IPS-18a (cell line): ENCODE results near the gene TAS1R3.
A peak's percentile ranks its signal among the peaks of the same experiment; 100 is the strongest.
"Not testable (repeated sequence)": the region's sequence is repeated elsewhere in the genome, so short reads cannot be mapped to it uniquely, and the experiment has no call there.

ENCODE experiments used
- H3K27ac ChIP-seq: one replicate; pipeline ENCODE4 v1.5.1; 2013; ENCODE audit warnings: low read length
- H3K27me3 ChIP-seq: one replicate; pipeline ENCODE4 v1.6.1; 2013; ENCODE audit warnings: mild to moderate bottlenecking, low read length; ENCODE audit not compliant: control insufficient read depth, insufficient read depth
- H3K36me3 ChIP-seq: one replicate; pipeline ENCODE4 v1.6.1; 2013; ENCODE audit warnings: low read depth, low read length; ENCODE audit not compliant: control insufficient read depth
- H3K4me1 ChIP-seq: one replicate; pipeline ENCODE4 v1.6.1; 2013; ENCODE audit warnings: low read depth, low read length; ENCODE audit not compliant: control insufficient read depth
- H3K4me3 ChIP-seq: one replicate; pipeline ENCODE4 v1.5.1; 2013; ENCODE audit warnings: low read length
- H3K9ac ChIP-seq: one replicate; pipeline ENCODE4 v1.6.1; 2013; ENCODE audit warnings: mild to moderate bottlenecking, low read length, moderate library complexity
- H3K9me3 ChIP-seq: one replicate; pipeline ENCODE4 v1.6.1; 2013; ENCODE audit warnings: low read depth, low read length; ENCODE audit not compliant: control insufficient read depth

Gene TAS1R3

DNA sequence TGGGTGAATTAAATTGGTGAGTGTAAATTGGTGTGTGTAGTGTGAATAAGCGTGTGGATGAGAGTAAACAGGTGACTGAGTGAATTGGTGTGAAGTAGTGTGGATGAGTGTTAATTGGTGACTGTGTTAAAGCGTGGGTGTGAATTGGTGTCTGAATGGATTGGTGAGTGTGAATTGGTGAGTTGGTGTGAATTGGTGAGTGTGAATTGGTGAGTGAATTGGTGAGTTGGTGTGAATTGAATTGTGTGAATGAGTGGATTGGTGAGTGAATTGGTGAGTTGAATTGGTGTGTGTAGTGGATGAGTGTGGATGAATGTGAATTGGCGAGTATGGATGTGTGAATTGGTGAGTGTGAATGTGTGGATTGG lies 35.6 kb downstream of the TAS1R3 start:
- Histone ChIP-seq H3K9me3 (peaks cover 13% of the 10 kb centered on the region), H3K27me3 (no peaks in the 10 kb centered on the region)

DNA sequence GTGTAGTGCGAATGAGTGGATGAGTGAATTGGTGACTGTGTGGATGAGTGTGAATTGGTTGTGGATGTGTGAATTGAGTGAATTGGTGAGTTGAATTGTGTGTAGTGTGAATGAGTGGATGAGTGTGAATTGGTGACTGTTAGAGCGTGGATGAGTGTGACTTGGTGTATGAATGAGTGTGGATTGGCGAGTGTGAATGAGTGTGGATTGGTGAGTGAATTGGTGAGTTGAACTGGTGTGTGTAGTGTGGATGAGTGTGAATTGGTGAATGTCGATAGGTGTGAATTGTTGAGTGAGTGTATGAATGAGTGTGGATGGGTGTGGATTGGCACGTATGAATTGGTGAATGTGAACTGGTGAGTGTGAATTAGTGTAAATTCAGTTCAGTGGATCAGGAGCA lies 36.2 kb downstream of the TAS1R3 start:
- Histone ChIP-seq H3K4me1 (no peaks in the 10 kb centered on the region), H3K4me3 (no peak overlapping the region), H3K9ac (no peak overlapping the region), H3K27me3 (no peaks in the 10 kb centered on the region), H3K9me3 (peaks cover 13% of the 10 kb centered on the region), H3K36me3 (no peaks in the 10 kb centered on the region), H3K27ac (no peak overlapping the region)

More for the DNA sequence above, 35.6 kb downstream of the TAS1R3 start:
- Histone ChIP-seq H3K27ac (no peak overlapping the region), H3K4me3 (no peak overlapping the region), H3K4me1 (peaks cover 3% of the 10 kb centered on the region), H3K9ac (no peak overlapping the region), H3K36me3 (no peaks in the 10 kb centered on the region)

DNA sequence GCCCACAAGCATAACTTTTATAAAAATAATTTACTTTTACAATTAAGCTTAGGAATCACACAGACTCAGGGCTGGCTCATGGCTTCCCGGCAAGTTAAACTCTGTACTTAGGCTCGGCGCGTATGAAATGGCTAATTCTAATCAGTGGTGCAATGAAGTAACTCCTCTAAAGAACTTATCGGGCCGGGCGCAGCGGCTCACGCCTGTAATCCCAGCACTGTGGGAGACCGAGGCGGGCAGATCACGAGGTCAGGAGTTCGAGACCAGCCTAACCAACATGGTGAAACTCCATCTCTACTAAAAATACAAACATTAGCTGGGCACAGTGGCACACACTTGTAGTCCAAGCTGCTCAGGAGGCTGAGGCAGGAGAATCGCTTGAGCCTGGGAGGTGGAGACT lies 39.0 kb downstream of the TAS1R3 start:
- H3K27ac ChIP-seq, H3K36me3 ChIP-seq, H3K4me1 ChIP-seq, H3K9ac ChIP-seq, H3K4me3 ChIP-seq, H3K27me3 ChIP-seq: not testable (repeated sequence)
- peaks cover 13% of the 10 kb centered on the region for H3K9me3 ChIP-seq

DNA sequence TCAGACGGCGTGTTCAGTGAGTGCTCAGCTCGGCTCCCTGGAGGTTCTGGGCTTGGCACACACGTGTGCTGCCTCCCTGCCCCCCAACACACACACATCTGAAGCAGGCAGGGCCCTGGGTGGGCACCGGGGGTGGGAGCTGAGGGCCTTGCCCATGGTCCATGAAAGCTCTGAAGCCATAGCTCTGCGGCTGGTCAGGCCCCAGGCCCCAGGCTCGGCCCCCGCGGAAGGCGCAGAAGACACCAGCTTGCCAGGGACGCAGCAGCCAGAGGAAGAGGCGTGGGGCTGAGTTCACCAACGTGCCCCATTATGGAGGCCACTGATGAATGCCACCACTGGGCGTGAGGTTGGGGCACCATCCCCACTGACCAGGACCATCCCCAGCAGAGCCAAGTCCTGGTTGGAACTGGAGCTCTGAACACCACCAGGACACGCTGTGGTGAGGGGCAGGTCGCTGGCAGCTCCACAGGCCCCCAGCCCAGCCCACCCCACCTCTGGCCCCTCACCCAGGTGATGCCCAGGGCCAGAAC lies 39.8 kb downstream of the TAS1R3 start:
- Histone ChIP-seq H3K4me1 (no peaks in the 10 kb centered on the region), H3K4me3 (no peak overlapping the region), H3K36me3 (no peaks in the 10 kb centered on the region), H3K9ac (no peak overlapping the region), H3K9me3 (peaks cover 13% of the 10 kb centered on the region), H3K27ac (no peak overlapping the region), H3K27me3 (no peaks in the 10 kb centered on the region)

DNA sequence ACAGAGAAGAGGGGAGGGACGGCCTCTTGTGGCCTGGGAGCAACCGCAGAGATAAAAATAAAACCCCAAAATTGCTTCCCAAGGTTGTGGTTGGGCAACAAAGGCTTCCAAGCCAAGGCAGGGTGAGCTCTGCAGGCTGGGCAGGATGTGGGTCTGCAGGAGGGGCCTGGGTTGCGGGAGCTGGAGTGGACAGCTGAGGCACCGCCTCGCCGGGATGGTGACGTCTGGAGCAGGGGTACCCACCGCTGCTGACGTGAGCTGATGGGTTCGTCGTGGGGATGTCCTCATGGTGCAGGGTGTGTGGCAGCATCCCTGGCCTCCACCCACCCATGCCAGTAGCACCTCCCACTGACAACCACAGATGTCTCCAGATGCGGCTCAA lies 40.3 kb downstream of the TAS1R3 start:
- no peaks in the 10 kb centered on the region for H3K27me3 ChIP-seq
- H3K4me1 ChIP-seq = no peaks in the 10 kb centered on the region
- no peak overlapping the region for H3K9ac ChIP-seq
- H3K36me3 ChIP-seq = no peaks in the 10 kb centered on the region
- H3K4me3 ChIP-seq = no peak overlapping the region
- peaks cover 10% of the 10 kb centered on the region for H3K9me3 ChIP-seq
- H3K27ac ChIP-seq = no peak overlapping the region

DNA sequence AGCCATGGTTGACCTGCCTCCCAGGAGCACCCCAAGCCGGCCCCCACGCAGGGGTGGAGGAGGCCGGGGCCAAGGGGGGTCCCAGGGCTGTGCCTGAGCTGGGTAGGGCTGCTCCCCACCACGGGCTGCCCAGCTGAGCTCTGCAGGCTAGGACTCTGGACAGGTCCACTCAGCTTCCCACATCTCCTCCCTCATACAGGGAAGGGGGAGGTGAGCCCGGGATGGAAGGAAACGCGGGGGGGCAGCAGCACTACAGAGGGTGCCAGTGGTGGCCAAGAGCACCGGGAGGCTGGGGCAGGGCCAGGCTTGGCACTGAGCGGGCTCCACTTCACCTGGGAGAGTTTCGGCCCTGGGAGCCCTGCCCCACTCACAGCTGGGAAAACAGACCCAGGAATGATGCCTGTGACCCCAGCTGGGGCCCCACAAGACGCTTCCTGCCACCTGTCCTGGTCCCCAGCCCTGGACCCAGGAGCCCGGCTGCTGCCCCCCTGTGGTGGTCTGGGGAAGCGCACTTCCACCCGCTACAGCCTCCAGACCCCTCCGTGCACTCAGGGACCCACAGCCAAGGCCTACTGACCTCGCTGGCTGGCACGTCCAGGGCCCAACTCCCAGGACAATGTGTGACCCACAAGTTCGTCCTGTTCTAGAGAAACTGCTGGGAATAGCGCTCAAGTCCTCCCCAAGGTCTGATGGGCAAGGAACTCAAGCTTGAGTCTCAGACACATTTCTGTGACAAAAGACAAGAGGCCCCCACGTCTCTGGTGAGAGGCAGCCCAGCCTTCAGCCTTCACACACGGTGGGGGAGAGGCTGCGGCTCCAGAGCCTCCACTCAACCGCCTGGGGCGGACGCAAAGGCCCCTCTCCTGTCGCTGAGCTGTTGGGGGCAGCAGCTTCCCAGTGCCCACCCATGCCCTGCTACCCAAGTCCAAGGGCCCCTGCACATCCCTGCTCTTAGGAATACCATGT lies 40.9 kb downstream of the TAS1R3 start:
- no peaks in the 10 kb centered on the region for H3K36me3 ChIP-seq
- H3K4me3 ChIP-seq = no peak overlapping the region
- no peaks in the 10 kb centered on the region for H3K4me1 ChIP-seq
- no peaks in the 10 kb centered on the region for H3K27me3 ChIP-seq
- H3K27ac ChIP-seq = no peak overlapping the region
- H3K9ac ChIP-seq = no peak overlapping the region
- H3K9me3 ChIP-seq = peaks cover 4% of the 10 kb centered on the region

DNA sequence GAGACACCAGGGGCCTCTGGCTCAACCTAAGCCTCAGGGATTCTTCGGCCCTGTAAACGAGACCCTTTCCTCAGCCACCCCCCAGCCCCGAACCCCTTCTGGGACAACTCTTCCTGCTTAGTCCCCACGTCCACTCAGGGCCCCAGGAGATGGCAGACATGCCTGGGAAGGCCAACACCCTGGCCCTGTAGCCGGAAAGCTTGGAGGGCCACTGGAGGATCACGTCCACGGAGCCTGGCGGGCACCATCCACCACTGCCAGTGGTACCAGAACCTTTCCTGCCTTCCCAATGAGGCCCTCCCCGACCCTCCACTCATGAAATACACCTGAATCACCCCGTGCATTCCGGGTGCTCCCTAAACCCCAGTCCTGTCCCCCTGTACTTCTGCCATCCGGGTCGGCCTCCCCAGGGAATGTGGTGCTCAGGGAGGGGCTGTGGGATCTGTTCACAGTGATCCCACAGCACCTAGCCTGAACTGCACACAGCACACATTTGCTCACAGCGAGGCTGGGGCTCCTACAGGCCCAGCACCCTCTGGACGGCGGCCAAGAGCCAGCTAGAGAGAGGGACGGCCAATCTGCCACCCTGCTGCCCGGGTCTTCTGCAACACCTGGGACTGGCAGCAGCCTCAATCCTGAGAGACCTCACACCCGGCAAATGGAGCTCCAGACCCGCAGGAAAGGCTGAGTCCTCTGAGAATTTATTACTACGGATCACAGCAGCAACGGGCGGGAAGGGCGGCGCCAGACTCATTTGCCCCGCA lies 42.2 kb downstream of the TAS1R3 start:
- Histone ChIP-seq H3K4me3 (no peak overlapping the region), H3K27me3 (no peaks in the 10 kb centered on the region), H3K27ac (no peak overlapping the region), H3K36me3 (no peaks in the 10 kb centered on the region), H3K9ac (no peak overlapping the region), H3K9me3 (no peaks in the 10 kb centered on the region), H3K4me1 (no peaks in the 10 kb centered on the region)

DNA sequence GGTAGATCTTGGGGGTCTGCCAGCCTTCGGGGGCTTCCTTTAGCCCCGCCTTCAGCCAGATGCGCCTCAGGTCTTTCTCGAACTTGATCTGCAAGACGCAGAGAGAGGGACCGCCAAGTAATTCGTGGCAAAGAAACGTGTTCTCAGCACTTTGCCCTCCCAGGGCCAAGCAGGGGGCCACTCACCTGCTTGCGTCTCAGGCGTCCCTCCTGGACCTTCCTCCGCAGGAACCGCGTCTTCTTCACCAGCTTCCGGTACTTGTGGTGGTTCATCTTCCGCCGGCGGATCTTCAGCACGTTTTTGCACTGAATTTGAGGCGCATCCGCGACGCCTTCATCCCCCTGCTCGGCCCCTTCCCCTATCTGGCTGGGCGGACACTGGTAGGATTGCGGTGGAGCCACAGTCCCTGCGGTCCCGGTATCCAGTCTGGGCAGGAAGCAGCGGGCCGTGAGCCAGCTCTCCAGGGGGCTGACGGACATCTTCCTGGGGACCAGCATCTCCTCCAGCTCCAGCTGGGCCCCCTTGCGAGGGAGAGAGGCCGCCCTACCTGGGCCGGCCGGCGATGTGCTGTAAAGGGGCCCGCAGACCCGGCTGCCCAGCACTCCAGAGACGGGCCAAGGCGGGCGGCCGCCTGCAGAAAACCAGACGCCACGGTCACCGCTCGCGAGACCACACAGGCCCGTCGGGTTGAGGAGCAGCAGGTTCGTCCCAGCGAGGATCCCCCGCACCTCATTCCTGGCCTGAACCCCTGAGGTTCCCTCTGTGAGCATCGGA lies 42.9 kb downstream of the TAS1R3 start:
- Histone ChIP-seq H3K36me3 (no peaks in the 10 kb centered on the region), H3K9me3 (no peaks in the 10 kb centered on the region), H3K27me3 (no peaks in the 10 kb centered on the region), H3K27ac (no peak overlapping the region), H3K4me3 (peak overlapping the region; percentile 79), H3K9ac (peak overlapping the region; percentile 88), H3K4me1 (no peaks in the 10 kb centered on the region)

DNA sequence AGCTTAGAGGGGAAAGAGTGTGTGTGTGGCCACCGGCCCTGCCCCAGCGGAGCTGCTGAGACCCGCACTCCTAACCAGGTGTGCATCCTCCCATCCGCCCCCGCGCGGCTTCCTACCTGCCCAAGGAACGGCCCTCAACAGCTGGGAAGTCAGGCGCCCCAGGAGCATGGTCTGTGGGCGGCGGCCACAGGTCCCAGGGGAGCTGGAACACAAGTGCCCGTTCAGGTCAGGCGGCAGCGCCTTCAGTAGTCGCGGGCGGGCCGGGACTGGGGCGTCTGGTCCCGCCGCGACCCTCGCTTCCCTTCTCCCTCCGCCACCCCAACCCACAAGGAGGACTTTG lies 43.5 kb downstream of the TAS1R3 start:
- Histone ChIP-seq H3K9me3 (no peaks in the 10 kb centered on the region), H3K36me3 (no peaks in the 10 kb centered on the region), H3K27me3 (no peaks in the 10 kb centered on the region), H3K4me1 (no peaks in the 10 kb centered on the region), H3K27ac (no peak overlapping the region), H3K9ac (peak overlapping the region; percentile 88), H3K4me3 (peak overlapping the region; percentile 79)

DNA sequence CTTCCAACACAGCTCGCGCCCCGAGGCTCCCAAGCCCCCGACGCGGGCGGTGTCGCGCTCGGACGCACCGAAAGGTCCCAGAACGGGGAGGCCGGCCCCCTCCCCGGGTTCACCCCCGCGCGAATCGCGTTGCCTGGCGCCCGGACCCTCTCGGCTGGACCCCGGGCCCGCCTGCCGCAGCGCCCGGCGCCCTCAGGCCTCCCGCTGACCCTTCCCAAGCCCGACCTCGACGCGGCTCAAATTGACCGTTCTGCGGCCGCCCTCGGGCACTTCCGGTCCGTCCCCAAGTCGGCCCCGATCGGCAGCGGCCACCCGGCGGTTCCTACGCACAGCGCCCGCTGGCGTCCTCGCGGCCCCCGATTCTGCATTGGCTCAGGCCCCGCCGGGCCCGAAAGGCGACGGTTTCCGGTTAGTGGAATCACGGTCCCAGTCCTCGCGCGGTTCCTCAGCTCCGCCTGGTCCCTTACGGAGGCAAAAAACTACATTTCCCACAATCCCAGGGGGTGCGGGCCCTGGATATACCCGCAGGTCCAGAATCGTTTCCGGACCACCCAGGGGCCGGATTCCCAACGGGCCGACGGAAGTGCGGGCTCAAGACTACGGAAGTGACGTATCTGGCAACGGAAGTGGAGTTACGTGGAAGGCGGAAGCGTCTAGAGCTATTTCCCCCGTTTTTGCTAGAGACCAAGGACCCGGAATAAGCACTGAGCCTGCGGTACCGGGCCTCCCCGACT lies 44.0 kb downstream of the TAS1R3 start, which contains the start of gene AURKAIP1:
Gene AURKAIP1, minus strand, starts transcription at position 279 of the 734 bp plus-strand sequence. CDS start 451 bp downstream, outside the sequence.
- Histone ChIP-seq H3K27me3 (no peaks in the 10 kb centered on the region), H3K9me3 (no peaks in the 10 kb centered on the region), H3K36me3 (no peaks in the 10 kb centered on the region), H3K27ac (peak within 1 kb of the TSS; percentile 53), H3K4me1 (no peaks in the 10 kb centered on the region), H3K4me3 (peak within 1 kb of the TSS; percentile 79), H3K9ac (peak within 1 kb of the TSS; percentile 88)
